GM19240 (cell line): ENCODE measurements around the gene SLC16A1.
"Not testable (repeated sequence)": the region's sequence is repeated elsewhere in the genome, so short reads cannot be mapped to it uniquely, and the experiment has no call there.

Source experiments
- DNase-seq: peaks from one replicate; pipeline ENCODE4 v3.0.0; 2011; ENCODE audit warnings: low spot score; ENCODE audit not compliant: insufficient read length

The SLC16A1 gene

GRCh38 chr1:112955773-112956543, at the start of gene SLC16A1:
Gene SLC16A1 (minus strand): TSS chr1:112956196. CDS start chr1:112929308, 26,888 bp downstream.
- DNase-seq = peak; percentile 56

- no peak for DNase-seq
These were observed 48.0 kb upstream of the SLC16A1 start for GRCh38 chr1:113003751-113004690.

GRCh38 chr1:113002297-113002696, 46.3 kb upstream of the SLC16A1 start:
- no peak for DNase-seq

GRCh38 chr1:112998592-112999235, 42.7 kb upstream of the SLC16A1 start:
- no peak for DNase-seq

- DNase-seq = no peak
These were observed 41.8 kb upstream of the SLC16A1 start for GRCh38 chr1:112997781-112998180.

GRCh38 chr1:112995890-112996289, 39.9 kb upstream of the SLC16A1 start:
- no peak for DNase-seq

- not testable (repeated sequence) for DNase-seq
These were observed 39.0 kb upstream of the SLC16A1 start for GRCh38 chr1:112995021-112995420.

- no peak for DNase-seq
These were observed 36.8 kb upstream of the SLC16A1 start for GRCh38 chr1:112992780-112993179.

- DNase-seq = no peak
These were observed 35.6 kb upstream of the SLC16A1 start for GRCh38 chr1:112991402-112992120.

- no peak for DNase-seq
These were observed 34.3 kb upstream of the SLC16A1 start for GRCh38 chr1:112990271-112990670.

GRCh38 chr1:112988367-112988766, 32.4 kb upstream of the SLC16A1 start:
- no peak for DNase-seq

- no peak for DNase-seq
These were observed 29.1 kb upstream of the SLC16A1 start for GRCh38 chr1:112985123-112985522.

GRCh38 chr1:112983537-112984131, 27.6 kb upstream of the SLC16A1 start:
- DNase-seq = no peak

- no peak for DNase-seq
These were observed 27.0 kb upstream of the SLC16A1 start for GRCh38 chr1:112982853-112983536.

- DNase-seq = no peak
These were observed 26.3 kb upstream of the SLC16A1 start for GRCh38 chr1:112982328-112982727.

- not testable (repeated sequence) for DNase-seq
These were observed 25.8 kb upstream of the SLC16A1 start for GRCh38 chr1:112981834-112982233.

- DNase-seq = no peak
These were observed 25.4 kb upstream of the SLC16A1 start for GRCh38 chr1:112981426-112981825.

GRCh38 chr1:112975336-112975735, 19.3 kb upstream of the SLC16A1 start:
- no peak for DNase-seq

GRCh38 chr1:112974646-112975045, 18.6 kb upstream of the SLC16A1 start:
- no peak for DNase-seq

GRCh38 chr1:112973788-112974187, 17.8 kb upstream of the SLC16A1 start:
- DNase-seq = no peak
